ENCODE data around the gene DENND1A.
"Not testable (repeated sequence)": the region's sequence is repeated elsewhere in the genome, so short reads cannot be mapped to it uniquely, and the experiment has no call there.

DENND1A gene

DNA sequence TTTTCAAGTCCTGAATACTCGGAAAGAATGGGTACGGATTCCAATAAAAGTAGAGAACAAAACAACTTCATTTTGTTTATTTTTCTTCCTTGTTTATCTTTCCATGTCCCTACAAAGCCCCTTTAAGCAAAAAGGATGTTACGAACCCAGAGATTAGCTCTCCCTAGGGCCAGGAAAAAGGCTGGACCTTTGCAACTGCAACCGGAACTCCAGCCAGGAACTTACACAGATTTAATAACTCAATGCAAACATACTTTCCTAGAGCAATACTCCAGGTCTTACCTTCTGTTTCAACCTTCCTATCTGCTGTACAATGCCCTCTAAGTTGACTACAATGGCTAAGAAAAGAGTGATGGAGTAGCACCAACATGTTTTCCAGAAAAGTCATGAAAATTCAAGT lies 7.0 kb downstream of the DENND1A start:
- DNase-seq (ENCODE audit: low read depth): no peak

DNA sequence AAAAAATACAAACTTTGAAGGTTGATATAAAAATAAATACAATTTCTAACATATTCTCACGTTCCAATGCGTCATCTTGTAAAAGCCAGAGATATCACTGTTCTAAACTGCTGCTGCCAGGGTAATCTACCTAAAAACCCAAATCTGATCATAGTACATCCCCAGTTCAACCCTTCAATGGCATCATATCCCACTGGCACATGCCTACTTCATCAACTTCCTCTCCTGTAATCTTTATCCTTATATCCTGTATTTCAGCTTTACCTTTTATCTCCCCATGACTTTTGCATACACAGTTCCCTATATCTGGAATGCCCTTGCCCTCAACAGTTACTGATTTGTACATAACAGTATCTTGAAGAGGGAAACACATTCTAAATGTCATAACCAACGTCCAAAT lies 7.5 kb downstream of the DENND1A start:
- DNase-seq (ENCODE audit: low read depth): no peak

DNA sequence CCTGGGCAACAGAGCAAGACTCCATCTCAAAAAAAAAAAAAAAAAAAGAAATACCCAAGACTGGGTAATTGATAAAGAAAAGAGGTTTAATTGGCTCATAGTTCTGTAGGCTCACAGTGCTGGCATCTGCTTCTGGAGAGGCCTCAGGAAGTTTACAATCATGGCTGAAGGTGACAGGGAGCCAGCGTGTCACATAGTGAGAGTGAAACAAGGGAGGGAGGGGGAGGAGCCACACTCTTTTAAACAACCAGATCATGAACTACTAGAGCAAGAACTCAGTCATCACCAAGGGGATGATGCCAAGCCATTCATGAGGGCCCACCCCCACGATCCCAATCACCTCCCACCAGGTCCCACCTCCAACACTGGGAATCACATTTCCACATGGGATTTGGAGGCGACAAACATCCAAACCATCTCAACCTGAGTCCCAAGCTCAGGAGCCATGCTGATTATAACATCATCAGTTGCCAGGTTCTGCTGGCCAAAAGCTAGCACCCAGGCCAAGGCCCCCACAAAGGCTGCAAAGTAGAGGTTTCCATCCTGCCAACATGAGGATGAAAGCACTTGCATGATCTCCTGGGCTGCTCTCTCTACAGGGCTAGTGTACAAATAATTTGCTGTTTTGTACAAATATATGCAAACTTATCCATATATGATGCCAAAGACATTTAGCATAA lies 15.3 kb downstream of the DENND1A start:
- no peak for DNase-seq (ENCODE audit: low read depth)

DNA sequence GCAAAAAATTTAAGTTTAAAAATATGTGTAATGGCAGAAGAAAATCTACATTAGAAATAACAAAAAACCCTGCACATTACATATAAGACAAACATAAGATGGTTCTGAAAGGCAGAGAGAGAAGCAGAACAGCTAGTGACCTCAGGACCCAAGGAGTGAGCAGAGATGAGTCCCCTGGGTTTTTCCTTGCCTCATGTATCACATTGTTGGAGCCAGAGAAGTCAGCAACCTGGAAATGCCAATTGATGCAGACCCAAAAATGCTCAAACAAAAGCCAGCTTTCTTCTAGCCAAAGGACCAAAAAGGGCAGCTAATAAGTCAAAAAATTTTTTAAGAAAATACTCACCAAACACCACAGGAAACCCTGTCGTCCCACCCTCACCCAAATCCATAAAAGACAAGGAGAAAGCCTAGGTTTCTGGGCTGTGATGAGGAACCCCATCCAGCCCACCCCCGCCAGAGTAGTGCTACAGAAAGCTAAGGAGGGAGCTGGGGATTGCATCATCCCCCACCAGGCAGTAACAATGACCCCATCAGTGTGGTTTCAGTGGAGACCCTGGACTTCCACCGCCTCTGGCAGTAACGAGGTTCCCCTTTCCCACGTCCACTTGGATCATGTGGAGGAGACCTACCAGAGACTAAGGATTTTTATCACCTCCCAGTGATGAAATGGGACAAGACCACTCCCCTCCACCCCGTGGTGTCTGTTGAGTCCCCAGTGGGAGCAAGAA lies 17.6 kb downstream of the DENND1A start:
- no peak for DNase-seq (ENCODE audit: low read depth)

DNA sequence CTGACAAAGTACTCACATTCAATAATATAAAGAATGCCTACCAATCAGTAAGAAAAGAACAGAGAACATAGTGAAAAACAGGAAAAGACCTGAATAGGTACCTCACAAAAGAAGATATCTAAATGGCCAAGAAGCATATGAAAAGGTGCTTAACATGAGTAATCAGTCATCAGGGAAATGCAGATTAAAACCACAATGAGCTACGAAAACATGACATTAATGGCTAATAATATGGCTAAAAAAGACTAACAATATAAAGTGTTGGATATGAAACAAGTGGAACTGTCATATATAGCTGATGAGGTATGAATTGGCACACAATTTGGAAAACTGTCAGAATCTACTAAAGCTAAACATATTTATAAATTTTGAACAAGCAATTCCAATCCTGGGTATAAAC lies 18.9 kb downstream of the DENND1A start:
- DNase-seq (ENCODE audit: low read depth): no peak

DNA sequence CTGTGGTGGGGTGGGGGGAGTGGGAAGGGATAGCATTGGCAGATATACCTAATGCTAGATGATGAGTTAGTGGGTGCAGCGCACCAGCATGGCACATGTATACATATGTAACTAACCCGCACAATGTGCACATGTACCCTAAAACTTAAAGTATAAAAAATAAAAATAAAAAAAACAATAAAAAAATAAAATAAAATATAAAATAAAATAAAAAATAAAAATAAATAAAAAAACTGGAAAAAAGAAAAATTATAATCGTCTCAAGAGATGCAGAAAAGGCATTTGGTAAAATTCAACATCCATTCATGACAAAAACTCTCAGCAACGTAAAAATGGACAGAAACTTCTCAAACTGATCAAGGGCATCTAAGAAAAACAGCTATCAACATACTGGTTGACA lies 20.7 kb downstream of the DENND1A start:
- not testable (repeated sequence) for DNase-seq (ENCODE audit: low read depth)

DNA sequence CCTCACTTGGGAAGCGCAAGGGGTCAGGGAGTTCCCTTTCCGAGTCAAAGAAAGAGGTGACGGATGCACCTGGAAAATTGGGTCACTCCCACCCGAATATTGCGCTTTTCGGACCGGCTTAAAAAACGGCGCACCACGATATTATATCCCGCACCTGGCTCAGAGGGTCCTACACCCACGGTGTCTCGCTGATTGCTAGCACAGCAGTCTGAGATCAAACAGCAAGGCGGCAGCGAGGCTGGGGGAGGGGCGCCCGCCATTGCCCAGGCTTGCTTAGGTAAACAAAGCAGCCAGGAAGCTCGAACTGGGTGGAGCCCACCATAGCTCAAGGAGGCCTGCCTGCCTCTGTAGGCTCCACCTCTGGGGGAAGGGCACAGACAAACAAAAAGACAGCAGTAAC lies 26.4 kb downstream of the DENND1A start:
- DNase-seq (ENCODE audit: low read depth): not testable (repeated sequence)

DNA sequence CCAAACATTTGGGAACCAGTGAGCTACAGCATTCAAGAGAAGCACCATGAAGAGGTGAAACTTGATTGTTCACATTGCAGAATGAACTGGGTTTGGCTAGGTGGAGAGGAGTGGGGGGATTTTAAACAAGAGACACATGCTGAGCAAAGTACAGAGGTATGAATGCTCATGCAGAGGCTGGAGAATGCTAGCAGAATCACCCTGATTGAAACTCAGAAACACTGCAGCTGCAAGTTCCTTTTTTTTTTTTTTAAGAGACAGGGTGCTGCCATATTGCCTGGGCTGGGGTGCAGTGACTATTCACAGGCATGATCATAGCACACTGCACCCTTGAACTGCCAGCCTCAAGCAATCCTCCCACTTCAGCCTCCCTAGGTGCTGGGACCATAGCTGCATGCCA lies 35.1 kb downstream of the DENND1A start:
- DNase-seq (ENCODE audit: low read depth): no peak

DNA sequence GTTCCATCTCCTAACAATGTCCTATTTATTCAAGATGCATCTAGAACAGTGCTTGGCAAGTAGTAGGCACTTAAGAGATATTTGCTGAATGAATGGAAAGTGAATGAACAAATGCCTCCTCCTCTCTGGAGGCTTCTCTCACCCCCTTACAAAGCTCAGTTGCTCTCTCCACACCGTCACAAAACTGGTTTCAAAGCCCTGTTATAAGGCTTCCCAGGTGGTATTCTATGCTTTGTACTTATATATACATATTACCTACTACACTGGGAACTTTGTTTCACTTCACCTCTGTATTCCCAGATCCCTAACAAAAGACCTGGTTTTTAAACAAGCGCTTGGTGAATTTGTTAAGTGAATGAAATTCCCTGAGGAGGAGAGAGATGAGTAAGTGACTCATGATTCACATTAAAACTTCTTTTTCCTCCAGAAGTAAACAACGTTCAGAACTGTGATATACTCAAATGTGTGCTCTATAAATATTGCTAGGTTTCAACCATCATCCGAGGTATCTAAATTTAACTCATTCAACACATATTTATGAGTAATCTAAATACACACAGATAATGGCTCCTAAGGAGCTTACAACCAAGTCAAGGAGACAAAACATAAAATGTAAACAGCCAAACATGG lies 36.0 kb downstream of the DENND1A start:
- no peak for DNase-seq (ENCODE audit: low read depth)

DNA sequence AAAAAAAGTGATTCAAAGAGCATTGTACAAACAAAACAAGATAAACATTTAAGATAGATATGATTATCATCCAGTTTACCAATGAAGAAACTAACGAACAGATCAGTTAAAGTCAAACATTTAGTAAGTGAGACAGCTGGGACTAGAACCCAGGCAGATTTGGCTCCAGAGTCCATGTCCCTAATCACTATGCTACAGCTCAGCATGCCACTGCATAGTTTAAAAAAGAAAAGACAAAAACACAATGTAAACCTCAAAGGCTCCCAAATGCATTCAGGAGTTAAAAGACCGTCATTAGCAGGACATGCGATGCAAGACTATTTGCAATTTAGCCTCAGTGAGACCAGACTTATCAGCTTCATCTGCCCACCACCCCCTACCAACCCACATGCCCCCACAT lies 36.8 kb downstream of the DENND1A start:
- DNase-seq (ENCODE audit: low read depth): no peak

DNA sequence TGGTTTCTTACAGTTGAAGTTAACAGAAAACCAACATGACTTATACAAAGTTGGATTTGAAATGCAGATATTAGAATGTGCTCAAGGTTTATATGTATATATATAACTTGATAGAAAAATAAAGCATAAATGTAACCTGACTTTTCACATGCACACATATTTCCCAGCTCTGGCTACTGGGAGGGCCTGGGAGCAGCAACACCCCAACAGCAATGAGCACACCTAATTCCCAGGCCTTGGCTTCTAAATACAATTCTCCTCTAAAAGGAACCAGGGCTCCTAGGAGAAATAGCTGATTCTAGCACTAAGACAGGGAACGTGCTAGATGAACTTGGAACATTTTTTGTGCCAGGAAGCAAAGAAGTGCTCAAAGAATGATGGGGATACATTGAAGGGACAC lies 42.1 kb downstream of the DENND1A start:
- DNase-seq (ENCODE audit: low read depth): no peak

DNA sequence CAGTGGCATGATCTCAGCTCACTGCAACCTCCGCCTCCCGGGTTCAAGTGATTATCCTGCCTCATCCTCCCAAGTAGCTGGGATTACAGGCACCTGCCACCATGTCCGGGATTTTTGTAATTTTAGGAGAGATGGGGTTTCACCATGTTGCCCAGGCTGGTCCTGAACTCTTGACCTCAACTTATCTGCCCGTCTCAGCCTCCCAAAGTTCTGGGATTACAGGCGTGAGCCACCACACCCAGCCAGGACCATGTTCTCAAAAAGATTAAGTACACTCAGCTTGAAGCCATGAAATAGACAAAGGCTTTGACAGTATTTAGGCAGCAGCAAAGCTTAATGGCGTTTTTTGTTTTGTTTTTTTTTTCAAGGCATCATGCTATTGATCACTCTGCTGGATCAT lies 44.1 kb downstream of the DENND1A start:
- DNase-seq (ENCODE audit: low read depth): not testable (repeated sequence)

DNA sequence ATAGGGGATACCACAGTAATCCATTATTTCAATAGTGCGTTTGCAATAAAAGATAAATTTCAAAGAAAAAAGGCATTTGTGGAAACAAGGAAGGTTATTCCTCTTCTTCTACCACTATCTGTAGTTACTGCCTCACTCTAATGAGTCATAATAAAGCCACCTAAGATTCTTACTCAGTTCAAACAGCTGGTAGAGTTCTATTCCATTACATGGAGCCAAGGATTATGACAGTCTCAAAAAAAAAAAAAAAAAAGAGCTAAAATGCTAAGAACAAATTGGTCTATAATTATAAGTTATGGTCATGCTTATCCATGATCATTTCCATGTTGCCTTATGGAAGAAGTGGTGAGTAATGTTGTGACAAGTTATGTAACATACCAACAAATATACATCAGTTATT lies 46.3 kb downstream of the DENND1A start:
- DNase-seq (ENCODE audit: low read depth): no peak

DNA sequence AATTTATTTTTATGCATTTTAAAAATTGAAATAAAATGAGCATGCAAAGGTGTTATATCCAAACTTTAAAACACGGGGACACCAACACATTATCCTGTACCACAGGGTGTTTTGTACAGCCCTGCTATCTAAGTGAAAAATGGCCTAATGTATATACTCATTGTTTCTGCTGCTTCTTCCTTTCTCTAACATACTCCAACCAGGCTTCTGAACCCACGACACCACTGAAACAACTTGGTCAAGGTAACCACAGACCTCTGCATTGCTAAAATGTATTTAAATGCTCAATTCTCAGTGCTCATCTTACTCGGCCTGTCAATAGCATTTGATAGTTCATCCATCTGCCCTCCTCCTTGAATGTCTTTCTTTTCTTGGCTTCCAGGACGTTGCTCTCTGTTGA lies 48.3 kb downstream of the DENND1A start:
- DNase-seq (ENCODE audit: low read depth): no peak

DNA sequence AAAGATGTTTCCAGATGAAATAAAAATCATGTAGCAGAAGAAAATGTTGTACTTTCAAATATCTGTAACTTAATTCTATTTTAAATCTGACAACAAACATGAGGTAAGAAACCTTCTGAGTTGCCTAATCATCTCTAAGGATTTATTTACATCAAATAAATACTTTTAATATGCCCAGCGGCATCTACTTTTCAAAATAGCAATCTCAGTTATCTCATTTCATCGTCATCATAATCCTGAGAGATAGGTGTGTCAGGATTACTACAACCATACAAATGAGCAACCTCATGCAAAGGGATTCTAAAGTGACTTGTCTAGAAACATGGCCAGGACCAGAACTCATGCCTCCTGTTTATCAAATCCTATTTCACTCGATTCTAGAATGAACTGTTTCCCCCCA lies 49.5 kb downstream of the DENND1A start:
- no peak for DNase-seq (ENCODE audit: low read depth)

DNA sequence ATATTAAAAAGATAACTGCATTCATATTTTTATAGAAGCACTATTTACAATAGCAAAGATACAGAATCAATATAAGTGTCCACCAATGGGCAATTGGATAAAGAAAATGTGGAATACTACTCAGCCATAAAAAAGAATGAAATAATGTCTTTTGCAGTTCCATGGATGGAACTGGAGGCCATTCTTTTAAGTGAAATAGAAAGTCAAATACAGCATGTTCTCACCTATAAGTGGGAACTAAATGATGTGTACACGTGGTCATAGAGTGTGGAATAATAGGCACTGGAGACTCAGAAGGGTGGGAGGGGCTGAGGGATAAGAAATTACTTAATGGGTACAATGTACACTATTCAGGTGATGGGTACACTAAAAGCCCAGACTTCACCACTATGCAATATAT lies 53.2 kb downstream of the DENND1A start:
- DNase-seq (ENCODE audit: low read depth): no peak

DNA sequence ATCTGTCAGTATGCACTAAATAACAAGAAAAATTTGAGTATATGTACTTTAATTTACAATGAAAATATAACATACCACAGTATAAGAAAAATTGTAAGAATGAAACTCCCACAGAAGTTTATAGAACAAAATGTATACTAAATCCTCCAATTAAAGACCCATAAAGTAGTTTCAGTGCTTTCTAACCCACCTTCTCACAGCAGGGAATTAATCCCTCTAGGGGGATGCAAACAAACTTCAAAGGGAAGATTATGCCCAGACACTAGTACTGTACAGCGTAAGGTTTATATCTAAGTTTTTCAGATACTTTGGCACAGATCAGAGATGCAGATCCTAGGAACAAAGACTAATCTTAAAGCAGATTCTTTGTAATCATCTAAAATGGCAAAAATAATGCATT lies 57.2 kb downstream of the DENND1A start:
- DNase-seq (ENCODE audit: low read depth): no peak

DNA sequence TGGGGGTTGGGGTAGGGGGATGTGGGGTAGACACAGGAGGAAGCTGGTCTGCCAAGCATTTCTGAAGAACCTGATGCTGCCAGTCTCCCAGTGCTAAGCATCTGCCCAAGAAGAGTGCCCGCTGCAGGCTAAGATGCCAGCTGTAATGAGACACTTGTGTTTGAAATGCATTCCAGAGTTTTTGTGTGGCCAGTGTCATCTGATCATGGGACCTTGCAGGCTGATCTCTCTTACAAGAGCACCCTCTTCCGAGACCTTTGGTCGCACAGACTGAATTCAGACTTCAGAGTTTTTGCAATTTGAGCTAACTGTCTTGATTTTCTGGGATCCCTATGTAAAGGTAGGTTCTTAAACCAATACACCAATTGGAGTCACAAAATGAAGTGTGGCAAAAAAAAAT lies 58.1 kb downstream of the DENND1A start:
- no peak for DNase-seq (ENCODE audit: low read depth)

DNA sequence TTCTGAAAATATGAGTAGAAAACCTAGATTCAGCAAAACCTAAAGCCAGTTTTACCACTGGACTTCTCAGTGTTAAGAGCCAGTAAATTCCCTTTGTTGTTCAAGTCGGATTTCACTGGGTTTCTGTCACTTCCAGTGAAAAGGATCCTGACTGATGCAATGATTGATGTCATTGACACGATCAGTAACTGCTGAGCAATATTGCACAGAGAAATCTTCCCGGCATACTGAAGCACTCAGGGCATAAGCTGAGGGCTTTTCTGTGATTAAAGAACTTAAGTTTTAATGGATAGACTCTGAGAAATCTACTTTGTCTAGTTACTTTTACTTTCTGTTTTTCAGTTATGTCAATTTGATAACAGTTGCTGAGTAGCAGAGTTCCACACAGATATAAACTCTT lies 61.9 kb downstream of the DENND1A start:
- no peak for DNase-seq (ENCODE audit: low read depth)

DNA sequence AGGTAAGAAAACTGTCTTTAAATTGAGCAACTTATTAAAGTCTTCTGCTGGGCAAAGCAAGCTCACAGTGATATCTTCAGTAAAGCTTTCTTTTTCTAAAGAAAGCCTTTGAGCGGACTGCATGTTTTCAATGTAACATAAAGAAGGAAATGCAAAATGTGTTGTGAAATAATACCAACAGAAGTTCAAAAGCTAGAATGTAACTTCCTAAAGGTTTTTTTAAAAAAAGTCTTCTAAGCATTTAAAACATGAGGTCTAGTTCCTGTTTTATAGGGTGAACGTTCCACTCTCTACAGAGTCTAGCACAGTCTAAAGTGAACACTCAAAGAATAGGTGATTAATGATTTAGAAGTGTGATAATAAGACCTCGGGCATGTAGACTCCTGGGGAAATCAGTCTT lies 62.9 kb downstream of the DENND1A start:
- DNase-seq (ENCODE audit: low read depth): no peak

DNA sequence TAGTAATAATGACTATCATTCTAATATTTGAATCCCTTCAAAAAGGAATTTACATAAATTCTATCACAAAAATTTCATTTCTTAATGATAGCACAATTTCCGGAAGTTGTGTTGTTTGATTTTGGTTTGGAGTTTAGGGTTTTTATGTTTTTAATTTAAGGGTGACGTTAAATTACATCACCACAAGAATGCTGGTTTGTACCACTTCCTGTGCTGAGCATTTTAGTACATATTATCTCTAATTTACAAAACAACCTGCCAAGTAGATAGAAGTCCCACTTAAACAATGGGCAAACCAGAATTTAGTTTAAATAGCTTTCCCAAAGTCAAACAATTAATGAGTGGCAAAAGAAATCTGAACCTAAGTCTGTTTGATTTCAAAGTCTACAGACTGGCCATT lies 63.4 kb downstream of the DENND1A start:
- DNase-seq (ENCODE audit: low read depth): no peak

DNA sequence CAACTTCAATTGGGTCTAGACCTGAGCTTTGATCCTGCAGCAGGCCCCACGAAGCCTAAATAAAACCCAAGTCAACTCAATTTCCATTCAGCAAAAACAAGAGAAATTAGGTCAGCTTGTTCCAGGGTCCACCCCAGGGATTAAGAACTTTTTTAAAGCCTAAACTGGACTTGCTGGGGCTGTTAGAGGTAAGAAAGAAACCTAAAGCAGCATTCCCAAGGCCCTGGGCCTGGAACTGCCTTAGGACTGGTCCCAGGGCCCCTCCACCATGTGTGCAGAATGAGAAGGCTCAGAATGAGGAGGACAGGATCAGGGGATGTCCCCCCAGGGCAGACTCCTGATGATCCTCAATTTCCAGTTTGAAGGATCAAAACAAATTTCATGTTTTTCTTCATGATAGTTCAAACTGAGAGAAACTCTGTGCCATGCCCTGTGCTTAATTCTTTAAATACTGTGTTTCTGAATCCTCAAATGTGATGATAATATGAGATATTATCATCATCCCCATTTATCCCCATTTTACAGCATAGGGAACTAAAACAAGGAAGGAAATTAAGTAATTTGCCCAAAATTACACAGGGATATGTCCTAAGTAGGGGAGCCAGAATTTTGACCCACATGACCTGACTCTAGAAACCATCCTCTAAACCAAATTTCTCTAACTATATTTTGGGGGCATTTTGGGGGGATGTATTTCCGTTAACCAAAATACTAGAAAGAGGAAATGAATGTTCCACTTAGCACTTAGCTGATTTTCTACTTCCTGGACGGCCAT lies 64.5 kb downstream of the DENND1A start:
- DNase-seq (ENCODE audit: low read depth): no peak

DNA sequence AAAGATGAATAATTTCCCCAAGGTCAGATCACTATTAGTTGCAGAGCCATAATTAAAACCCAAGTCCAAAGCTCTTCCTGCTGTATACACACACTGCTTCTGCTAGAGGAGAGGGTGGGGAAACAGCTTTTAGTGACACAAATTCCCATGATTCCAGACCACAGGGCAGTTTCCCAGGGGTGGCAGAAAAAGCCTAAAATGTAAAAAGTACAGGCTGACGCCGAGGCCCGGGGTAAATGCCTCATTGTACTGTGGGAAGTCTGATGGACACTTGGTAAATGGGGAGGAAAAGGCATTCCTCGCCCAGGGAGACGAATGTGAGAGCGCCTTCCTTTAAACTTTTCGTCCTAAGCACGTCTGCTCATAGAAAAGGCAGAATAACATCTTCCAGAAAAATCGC lies 65.7 kb downstream of the DENND1A start:
- DNase-seq (ENCODE audit: low read depth): no peak

All from stimulated activated CD8-positive, alpha-beta memory T cell treated with anti-CD3 and anti-CD28 coated beads, Interleukin-12 subunit alpha, Interleukin-12 subunit beta, amount 100 ng/mL, for 4 hours (primary cell).